ENCODE measurements around the gene NXPH3.
A peak's percentile ranks its signal among the peaks of the same experiment; 100 is the strongest.

Gene NXPH3

GRCh38 chr17:49554694-49555494 lies 20.8 kb upstream of the NXPH3 start:
- DNase-seq (ENCODE audit: low read depth, low spot score) = no peak

- DNase-seq (ENCODE audit: low read depth, low spot score) = no peak
Measured at GRCh38 chr17:49555495-49556222, 20.0 kb upstream of the NXPH3 start.

- DNase-seq (ENCODE audit: low read depth, low spot score) = peak; percentile 96
Measured at GRCh38 chr17:49556223-49556943, 19.3 kb upstream of the NXPH3 start.

GRCh38 chr17:49557312-49558024 lies 18.2 kb upstream of the NXPH3 start:
- DNase-seq (ENCODE audit: low read depth, low spot score) = peak; percentile 60

- no peak for DNase-seq (ENCODE audit: low read depth, low spot score)
Measured at GRCh38 chr17:49564638-49565037, 11.0 kb upstream of the NXPH3 start.

- no peak for DNase-seq (ENCODE audit: low read depth, low spot score)
Measured at GRCh38 chr17:49565948-49566491, 9.7 kb upstream of the NXPH3 start.

GRCh38 chr17:49566668-49567071 lies 9.0 kb upstream of the NXPH3 start:
- no peak for DNase-seq (ENCODE audit: low read depth, low spot score)

- no peak for DNase-seq (ENCODE audit: low read depth, low spot score)
Measured at GRCh38 chr17:49567104-49567521, 8.6 kb upstream of the NXPH3 start.

- peak; percentile 92 for DNase-seq (ENCODE audit: low read depth, low spot score)
Measured at GRCh38 chr17:49567871-49568694, 7.6 kb upstream of the NXPH3 start.

GRCh38 chr17:49568695-49569047 lies 7.0 kb upstream of the NXPH3 start:
- peak; percentile 45 for DNase-seq (ENCODE audit: low read depth, low spot score)

GRCh38 chr17:49570540-49571242 lies 5.0 kb upstream of the NXPH3 start:
- DNase-seq (ENCODE audit: low read depth, low spot score) = no peak

GRCh38 chr17:49571283-49571682 lies 4.4 kb upstream of the NXPH3 start:
- DNase-seq (ENCODE audit: low read depth, low spot score) = no peak

GRCh38 chr17:49571764-49572163 lies 3.9 kb upstream of the NXPH3 start:
- DNase-seq (ENCODE audit: low read depth, low spot score) = no peak

- DNase-seq (ENCODE audit: low read depth, low spot score) = no peak
Measured at GRCh38 chr17:49572226-49572625, 3.4 kb upstream of the NXPH3 start.

GRCh38 chr17:49572806-49573420 lies 2.8 kb upstream of the NXPH3 start:
- DNase-seq (ENCODE audit: low read depth, low spot score) = no peak

GRCh38 chr17:49573510-49574322 lies 2.0 kb upstream of the NXPH3 start:
- DNase-seq (ENCODE audit: low read depth, low spot score) = no peak

GRCh38 chr17:49574323-49574781 lies 1.3 kb upstream of the NXPH3 start:
- DNase-seq (ENCODE audit: low read depth, low spot score) = no peak

- no peak for DNase-seq (ENCODE audit: low read depth, low spot score)
Measured at GRCh38 chr17:49574945-49575678, 559 bp upstream of the NXPH3 start.

All from ELF-1 (cell line).